Keratinocyte (primary cell): Measurements from ENCODE around the gene RMND5B.

Experiments used
- CTCF ChIP-seq, 3 experiments: IDR thresholded peaks in 1 of 3; conservative IDR thresholded peaks in 1 of 3; optimal IDR thresholded peaks in 1 of 3; 2 replicates in 2 of 3; 3 replicates in 1 of 3; pipeline versions ENCODE3 to v1.5.1; 2011; ENCODE audit warnings: low read length in 3 of 3, mild to moderate bottlenecking in 3 of 3, moderate library complexity in 2 of 3, control low read depth in 1 of 3, inconsistent platforms in 1 of 3; ENCODE audit not compliant: insufficient read depth in 2 of 3; ENCODE audit errors: extremely low read depth in 1 of 3
- EZH2 ChIP-seq: IDR thresholded peaks from one replicate; pipeline ENCODE4 v1.6.1; 2012; ENCODE audit warnings: inconsistent platforms, mild to moderate bottlenecking, low read length, moderate library complexity

GRCh38 chr5:178174456-178174855, 43.6 kb downstream of the RMND5B start:
- TF ChIP-seq CTCF (optimal IDR thresholded peaks at IDR 0.05 in 1 of 3, IDR thresholded peaks at IDR 0.05 in 1 of 3, conservative IDR thresholded peaks at IDR 0.05 in 1 of 3; ENCODE audit: extremely low read depth in 1 of 3, insufficient read depth in 2 of 3, low read length in 3 of 3) (no peak), EZH2 (no peak)
